GM19023 (cell line): Measurements from ENCODE around the gene EPHA6.

Experiments
- ATAC-seq: cut with Tn5 transposase; IDR thresholded peaks from one replicate; pipeline ENCODE4 v1.9.1; 2021; ENCODE audit warnings: mild to moderate bottlenecking, moderate library complexity; ENCODE audit not compliant: unreplicated experiment

The EPHA6 gene

DNA sequence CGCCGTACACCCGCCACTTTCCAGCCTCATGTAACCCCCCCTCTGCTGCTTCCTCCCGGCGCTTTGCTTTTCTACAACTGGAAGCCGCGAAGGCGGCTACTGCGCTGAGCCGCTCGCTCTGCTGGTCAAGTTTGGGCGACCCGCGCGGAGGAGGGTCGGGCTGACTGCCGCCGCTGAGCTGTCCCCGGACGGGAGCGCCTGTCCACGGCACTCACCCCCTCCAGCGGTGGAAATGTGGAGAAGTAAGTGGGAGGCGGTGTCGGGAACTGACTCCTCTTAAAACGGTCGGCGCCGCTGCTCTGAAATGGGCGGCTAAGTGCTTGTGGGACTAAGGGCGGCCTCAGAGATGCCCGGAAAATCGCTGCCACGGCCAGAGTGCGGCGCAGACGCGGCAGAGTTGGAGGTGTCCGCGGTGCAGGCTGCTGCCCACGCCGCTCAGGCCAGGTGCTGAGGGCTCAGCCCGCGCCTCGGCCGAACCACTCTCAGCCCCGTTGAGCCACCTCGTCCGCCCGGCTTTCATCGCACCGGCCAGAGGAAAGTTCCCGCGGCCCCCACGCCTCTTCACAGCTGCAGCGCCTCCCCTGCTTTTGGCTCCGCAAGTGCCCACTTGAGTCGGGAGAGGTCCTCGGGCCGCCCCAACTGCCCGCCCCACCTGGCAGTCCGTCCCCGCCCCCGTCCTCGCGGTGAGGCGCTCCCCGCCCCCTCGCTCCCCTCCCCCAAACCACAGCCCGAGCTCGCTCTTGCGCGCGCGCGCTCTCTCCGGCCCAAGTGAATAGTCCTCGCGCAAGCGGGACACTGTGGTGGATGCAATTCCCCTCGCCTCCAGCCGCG lies at the start of gene EPHA6:
TSS of gene EPHA6 (plus strand) at position 775 of the 831 bp plus-strand sequence.
- peak; percentile 23 for ATAC-seq

DNA sequence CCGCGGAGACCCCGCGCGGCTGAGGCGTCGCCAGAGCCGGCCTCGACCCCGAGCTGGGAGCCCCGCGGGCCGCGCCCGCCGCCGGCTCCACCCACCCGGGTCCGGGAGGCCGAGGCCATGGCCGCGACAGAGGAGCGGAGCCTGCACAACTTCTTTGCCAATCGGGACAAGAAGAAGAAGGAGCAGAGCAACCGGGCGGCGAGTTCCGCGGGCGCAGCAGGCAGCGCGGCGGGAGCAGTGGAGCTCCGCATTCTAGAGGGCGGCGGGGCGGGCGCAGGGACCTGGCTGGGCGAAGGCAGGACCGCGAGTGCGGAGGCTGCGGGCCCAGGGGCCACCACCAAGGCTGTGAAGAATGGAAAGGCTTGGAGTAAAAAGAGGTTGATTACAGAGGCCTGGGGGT lies 37.6 kb upstream of the EPHA6 start:
- no peak for ATAC-seq

DNA sequence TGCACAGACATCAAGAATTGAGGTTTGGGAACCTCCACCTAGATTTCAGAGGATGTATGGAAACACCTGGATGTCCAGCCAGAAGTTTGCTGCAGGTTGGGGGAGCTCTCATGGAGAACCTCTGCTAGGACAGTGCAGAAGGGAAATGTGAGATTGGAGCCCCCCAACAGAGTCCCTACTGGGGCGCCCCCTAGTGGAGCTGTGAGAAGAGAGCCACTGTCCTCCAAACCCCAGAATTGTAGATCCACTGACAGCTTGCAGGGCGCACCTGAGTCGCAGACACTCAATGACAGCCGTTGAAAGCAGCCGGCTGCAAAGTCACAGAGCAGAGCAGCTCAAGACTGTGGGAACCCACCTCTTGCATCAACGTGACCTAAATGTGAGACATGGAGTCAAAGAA lies 34.6 kb upstream of the EPHA6 start:
- ATAC-seq = no peak

DNA sequence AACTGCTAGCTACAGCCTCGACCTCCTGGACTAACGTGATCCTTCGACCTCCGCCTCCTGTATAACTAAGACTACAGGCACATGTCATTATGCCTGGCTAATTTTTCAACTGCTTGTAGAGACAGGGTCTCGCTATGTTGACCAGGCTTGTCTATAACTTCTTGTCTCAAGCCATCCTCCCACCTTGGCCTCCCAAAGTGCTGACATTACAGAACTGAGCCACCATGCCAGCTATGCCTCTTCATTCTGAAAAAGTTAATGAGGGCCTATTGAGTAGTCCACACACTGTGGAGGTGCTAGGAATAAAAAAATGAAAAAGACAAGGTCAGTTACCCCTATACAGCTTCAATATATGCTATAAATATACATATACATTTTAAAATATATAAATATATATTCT lies 18.3 kb upstream of the EPHA6 start:
- ATAC-seq = no peak

DNA sequence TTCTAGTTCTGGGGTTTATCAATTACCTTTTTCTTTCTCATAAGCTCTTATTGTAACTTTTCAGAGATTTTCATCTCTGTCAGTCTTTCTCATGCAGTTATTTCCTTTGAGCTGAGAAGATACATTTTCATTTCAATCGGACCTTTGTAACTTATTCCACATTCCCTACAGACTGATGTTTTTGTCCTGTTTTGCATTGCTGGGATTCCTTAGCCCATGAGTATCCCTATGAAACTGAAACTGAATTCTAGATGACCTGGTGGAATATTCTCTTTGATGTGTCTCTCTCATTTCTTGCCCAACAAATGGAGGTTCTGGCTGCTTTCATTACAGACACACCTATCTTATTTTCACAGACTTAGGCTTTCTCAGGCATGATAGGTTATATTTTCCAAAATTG lies 10.5 kb upstream of the EPHA6 start:
- ATAC-seq = no peak

DNA sequence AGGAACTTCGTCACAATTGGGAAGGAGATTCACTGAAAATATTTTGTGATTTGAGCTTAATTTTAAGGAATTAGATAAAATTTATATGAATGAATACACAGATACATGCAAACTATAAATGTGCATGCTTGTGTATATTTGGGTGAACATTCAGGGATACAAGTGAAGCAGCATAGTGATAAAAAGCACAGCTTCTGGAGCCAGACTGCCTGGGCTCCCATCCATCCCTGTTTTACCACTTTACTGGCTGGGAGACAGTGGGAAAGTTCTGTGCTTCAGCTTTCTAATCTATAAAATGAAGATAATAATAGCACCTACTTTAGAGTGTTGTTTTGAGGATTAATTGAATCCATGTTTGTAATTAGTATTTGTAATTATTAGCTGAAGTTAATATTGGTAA lies 8.1 kb upstream of the EPHA6 start:
- ATAC-seq = no peak

DNA sequence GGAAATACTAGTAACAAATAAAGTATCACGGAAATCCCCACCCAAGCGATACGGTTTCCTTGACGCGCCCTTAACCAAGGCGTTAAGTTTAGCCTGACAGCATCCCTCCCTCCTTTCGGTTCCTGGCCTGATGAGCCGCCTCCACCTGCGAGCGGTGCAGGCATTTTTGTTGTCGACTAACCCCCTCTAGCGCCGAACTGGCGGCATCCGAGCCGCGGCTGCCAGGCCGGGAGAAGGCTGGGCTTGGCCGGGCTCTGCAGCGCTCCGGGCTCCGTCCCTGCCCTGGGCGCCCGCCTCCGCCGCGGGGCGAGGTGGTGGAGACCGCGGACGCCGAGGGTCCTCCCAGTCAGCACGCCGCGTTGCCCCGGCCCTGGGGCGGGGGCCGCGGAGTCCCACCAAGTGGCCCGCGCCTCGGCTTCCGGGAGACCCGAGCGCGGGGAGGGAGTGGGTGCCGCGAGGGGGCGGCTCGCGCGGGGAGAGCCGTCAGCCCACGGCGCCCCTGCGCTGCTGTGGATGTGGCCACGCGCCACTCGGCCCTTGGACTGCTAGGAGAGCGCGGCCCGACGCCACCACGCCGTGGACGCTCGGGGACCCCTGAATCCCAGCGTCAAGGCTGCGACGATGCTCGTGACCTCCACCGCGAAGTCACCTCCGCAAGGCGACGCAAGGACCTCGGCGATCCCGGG lies 1.1 kb upstream of the EPHA6 start:
- ATAC-seq = peak; percentile 99

DNA sequence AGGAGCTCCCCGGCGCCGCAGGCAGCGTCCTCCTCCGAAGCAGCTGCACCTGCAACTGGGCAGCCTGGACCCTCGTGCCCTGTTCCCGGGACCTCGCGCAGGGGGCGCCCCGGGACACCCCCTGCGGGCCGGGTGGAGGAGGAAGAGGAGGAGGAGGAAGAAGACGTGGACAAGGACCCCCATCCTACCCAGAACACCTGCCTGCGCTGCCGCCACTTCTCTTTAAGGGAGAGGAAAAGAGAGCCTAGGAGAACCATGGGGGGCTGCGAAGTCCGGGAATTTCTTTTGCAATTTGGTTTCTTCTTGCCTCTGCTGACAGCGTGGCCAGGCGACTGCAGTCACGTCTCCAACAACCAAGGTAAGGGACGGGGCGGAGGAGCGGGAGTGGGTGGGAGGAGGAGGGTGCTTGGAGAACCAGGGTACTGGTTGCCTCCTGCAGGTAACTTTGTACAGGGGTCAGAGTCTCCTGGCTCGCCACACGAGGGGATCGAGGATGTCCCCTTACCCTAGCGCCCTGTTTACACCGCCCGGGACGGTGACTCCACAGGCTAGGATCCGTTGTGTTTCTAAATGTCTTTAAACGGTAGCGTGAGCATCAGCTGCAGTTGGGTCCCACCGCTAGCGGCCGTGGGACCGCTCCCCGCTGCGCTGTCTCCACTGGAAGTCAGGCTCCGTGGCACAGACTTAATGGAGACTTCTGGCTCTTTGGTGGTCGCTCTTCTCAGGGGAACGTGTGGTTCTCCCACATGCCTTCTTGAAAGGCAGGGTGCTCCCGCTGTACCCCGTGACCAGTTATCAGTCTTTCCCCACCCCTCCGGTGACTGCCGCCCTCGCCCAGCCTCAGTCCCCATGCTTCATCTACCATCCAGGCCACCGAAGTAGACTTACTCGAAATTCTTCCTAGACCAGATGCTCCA lies 515 bp downstream of the EPHA6 start:
- no peak for ATAC-seq

DNA sequence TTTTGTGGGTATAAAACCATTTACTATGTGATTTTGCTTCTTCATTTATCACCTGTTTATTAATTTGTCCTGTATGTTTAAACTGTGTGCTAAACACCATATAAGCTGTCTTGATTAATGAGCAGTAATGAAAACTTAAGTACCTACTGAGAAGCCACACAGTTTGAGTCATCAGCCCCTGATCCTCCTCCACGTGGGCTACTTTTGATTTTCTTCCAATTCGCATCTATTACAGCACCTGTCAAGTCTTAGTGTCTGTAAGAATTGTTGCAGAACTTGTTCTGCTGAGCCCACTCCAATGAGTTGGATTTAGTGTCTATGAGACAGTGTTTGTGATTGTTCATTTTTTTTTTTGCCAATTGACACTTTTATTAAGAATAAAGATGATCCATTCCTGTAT lies 16.8 kb downstream of the EPHA6 start:
- no peak for ATAC-seq

DNA sequence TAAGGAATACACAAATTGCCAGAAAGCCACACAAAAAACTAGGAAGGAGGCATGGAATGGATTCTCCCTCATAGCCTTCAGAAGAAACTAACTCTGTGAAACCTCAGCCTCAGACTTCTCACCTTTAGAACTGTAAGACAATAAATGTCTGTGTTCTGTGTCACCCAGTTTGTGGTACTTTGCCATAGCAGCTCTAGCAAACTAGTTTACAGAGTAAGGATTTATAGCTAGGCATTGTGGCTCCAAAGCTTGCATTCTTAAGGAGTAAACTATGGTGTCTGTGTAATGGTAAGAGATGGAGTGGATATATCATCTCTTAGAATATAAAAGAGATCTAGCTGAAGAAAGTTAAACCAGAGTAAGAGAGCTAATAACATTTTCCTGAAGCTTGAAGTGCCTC lies 18.9 kb downstream of the EPHA6 start:
- no peak for ATAC-seq

DNA sequence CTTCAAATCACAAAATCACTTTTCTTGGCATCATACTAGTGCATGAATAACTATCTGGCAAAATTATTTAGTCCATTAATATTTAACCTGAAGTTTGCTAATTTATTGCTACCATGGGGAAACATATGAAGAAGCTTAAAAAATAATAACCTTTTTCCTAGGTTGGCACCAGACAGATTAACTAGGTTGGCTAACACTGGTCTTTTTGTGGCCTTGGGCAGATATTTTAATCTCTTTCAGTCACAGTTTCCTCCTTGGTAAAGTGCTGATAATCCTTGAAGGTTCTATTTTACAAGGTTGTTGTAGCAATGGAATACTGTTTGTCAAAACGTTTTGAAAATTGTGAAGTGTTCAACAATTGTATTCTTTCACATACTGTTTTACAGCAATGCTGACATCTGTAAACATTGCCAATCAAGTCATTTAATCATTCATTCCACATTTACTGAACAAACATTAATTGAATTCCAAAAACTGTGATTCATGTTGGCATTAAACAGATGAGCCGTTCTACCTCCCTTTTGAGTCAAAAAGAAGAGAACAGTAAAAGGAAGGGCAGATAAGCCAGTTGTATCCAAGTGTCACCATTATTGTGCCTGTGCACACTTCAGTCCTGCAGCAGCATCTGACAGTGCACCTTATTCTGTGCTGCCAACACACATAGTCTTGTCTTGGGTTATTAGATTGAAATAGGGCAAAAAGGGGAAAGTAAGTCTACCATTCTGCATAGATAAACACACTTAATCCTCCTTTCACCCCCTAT lies 21.9 kb downstream of the EPHA6 start:
- no peak for ATAC-seq

DNA sequence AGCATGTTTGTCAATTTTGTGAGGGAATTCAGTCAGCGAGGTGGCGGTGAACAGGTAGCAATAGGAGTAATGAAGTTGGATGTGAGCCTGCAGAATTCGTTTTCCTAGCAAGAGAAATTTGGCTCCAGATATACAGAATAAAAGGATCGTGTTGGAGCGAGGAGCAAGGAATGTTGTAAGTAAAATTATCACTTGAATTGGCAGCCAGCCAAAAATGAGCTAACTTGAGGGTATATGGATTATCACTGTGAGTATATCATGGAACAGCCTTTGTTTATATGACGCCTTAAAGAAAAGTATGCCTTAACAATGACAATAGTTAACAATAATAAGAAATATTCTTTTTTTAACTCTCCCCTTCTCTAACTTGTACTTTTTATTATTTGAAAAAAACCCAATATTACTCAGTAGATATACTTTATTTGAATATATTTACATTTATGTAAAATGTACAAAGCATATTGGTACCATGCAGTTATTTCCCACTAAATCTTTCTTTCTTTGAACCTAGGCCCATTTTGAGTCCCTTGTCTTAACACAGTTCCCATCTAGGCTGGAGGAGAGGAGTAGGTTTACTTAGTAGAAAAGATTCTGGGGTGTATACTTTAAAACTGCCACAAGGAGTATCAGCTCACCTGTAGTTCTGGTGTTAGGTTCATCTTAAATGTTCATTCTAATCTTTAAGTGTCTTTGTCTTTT lies 29.3 kb downstream of the EPHA6 start:
- no peak for ATAC-seq

DNA sequence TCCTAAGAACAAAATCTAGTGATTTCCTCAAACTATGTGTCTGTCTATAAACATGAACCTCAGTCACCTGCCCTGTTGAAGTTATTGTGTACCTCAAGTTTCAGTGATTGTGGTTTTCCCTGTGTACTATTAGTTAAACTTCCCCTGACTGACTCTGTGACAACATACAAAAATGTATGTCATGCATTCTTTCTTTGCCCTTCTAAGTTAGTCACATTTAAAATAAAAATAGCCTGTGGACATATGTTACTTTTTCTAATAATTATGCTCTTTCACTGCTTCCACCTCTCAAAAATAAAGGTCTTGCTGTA lies 29.8 kb downstream of the EPHA6 start:
- ATAC-seq = no peak

DNA sequence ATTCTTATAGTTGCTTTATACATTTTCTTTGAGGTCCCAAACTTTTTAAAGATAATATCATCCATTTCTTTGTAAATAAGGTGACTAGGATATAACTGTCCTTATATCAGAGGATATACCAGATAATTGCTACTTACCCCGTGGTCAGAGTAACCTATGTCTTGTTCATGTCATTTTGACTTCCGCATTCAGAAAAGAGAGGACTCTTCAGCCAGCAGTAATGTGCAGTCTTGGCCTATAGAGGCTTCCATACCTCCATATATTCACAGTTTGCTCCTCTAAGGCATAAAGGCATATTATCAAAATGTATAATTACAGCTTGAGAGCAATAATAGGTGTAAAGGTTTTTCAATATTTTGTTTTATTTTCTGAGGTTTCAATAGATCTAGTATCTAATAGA lies 38.5 kb downstream of the EPHA6 start:
- no peak for ATAC-seq

DNA sequence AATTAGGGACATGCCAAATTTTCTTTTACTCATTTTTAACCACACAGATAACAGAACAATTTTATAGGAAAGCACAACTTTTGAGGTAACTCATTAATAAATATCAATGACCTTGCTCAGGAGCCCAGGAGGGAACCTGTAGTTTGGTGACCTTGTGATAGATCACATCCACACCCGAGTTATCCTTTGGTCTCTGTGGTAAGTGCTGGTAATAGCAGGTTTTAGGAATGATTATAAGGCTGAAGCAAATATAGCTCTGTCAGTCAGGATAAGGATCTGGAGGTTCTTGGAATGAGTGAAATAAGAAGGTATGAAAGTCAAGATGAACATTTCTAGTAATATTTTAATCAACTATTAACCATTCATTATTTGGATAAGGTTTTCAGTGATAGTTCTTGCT lies 46.5 kb downstream of the EPHA6 start:
- no peak for ATAC-seq

DNA sequence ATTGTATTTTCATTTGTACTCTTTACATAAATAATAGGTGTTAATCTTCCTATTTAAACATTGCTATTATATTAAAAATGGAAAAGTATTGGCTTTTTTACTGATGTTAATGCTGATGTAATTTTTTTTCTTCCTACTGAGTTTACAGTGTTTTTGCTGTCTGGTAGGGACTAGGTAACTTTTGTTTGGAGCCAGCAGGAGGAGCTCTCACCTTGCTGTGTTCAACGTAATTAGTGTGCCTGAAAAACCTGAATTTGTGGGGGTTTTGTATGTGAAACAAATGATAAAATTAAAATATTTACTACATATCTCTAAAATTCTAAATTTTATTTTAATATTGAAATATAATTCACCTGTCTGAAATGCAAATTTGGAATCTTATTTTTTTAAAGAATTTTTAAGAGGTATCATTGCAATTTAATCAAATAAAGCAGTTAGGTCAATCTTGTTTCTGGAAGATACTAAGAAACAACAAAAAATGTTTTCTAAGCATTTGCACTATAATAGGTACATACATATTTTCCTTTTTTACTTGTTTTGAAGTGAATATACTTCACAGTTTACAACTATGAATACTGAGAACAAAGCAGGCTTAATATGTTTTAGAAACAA lies 48.8 kb downstream of the EPHA6 start:
- peak; percentile 57 for ATAC-seq

DNA sequence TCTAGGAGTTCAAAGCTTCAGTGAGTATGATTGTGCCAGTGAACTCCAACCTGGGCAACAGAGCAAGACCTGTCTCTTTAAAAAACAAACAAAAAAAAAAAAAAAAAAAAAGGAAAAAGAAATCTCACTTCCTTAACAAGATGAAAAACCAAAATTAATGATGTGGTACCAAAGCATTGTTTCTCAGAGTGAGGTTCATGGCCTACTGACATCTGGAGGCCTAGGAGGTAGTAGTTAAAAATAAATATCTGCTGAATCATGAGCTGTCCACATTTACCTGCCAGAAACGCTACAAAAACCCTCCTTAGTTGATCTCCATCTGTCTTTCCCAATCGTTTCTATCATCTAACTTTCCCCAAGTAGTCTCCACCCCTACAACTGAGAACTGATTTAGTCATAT lies 51.2 kb downstream of the EPHA6 start:
- no peak for ATAC-seq

DNA sequence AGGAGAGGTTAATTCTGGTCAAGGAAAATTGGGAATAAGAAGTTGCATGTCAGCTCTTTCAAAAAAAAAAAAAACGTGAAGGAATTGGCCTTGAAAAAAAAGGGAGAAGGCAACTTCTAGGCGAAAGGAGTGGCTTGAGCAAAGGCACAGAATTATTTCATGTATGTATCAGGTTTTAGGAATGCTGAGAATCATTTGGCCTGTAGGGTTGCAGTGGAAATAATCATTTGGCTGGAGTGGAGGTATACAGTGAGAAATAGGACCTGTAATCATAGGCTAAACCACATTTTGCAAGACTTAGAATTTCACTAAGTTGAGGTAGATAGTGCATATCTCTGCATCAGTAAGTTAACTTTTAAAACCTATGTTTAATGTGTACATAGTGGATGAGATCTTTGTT lies 54.9 kb downstream of the EPHA6 start:
- ATAC-seq = no peak

DNA sequence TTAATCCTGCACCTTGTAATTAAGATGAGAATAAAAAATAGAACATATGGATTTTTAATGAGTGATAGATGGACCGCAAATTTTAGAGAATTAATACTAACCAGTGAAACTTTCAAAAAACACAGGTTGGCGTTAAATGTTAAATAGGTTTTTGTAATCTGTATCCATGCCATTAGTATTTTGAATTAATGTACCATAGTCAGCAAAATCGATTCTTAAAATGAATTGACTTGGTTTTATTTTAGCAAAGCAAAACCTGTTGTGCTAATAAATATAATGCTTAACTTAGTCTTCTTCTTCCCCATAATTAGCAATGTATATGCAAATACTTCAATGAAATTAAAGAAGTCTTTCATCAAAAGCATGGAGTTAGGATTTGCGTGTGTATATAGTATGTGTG lies 63.1 kb downstream of the EPHA6 start:
- no peak for ATAC-seq

DNA sequence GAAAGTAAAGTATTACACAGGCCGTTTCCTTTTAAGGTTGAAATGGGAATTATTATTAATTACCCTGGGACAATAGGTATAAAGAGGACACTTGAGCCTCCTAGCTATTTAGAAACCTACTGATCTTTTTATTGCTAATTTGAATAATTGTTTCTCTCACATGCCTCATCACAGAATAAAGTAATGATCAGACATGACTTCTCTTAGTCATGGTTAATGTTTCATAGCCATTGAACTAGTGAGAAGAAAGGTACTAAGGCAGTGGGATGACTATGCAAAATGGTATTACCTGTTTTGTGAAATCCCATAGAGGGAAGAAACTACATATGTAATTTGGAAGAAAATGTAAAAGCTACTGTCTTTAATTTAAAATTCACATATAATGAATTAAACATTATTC lies 85.6 kb downstream of the EPHA6 start:
- no peak for ATAC-seq
